HG02588 (cell line): ENCODE data around the gene FILIP1L.
"Not testable (repeated sequence)": the region's sequence is repeated elsewhere in the genome, so short reads cannot be mapped to it uniquely, and the experiment has no call there.

Experiments
- ATAC-seq: cut with Tn5 transposase; IDR thresholded peaks from one replicate; pipeline ENCODE4 v1.9.1; 2021; ENCODE audit warnings: mild to moderate bottlenecking, moderate library complexity; ENCODE audit not compliant: unreplicated experiment

FILIP1L gene

DNA sequence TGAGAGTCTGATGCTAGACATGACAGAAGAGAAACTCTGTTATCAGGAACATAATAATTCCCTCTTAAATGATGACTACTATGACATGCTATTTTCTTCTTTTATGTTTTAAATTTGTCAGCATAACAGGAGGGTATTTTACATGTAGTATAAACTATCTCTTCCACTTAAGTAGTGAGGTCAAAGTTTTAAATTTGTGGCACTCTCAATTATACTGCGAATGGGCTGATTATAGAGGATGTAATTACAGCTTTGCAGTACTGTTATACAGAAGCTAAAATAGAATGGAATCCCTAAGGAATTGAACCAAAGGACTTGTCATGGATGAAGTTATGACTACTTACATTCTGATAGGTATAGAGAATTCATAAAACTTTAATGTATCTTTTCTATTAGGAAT is 262.3 kb downstream of the FILIP1L start:
- no peak for ATAC-seq

DNA sequence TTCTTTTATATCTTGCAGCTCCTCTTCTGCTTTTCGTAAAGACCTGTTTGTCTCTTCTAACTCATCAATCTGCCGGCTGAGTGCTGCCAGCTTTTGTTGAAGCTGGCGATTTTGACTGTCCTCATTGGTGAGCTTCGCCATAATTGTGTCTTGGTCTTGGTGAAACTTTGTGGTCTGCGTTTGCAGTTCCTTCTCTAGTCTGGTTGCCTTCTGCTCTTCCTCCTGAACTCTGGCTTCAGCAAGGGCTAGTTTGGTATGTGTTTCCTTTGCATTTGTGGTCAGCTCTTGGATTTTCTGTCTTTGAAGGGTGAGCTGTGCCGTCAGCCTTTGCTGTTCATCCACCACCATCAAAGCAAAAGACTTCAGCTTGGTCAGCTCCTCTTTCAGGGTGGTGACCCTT is 263.7 kb downstream of the FILIP1L start:
- no peak for ATAC-seq

- no peak for ATAC-seq
Measured at GRCh38 chr3:99848433-99848832, 265.9 kb downstream of the FILIP1L start.

DNA sequence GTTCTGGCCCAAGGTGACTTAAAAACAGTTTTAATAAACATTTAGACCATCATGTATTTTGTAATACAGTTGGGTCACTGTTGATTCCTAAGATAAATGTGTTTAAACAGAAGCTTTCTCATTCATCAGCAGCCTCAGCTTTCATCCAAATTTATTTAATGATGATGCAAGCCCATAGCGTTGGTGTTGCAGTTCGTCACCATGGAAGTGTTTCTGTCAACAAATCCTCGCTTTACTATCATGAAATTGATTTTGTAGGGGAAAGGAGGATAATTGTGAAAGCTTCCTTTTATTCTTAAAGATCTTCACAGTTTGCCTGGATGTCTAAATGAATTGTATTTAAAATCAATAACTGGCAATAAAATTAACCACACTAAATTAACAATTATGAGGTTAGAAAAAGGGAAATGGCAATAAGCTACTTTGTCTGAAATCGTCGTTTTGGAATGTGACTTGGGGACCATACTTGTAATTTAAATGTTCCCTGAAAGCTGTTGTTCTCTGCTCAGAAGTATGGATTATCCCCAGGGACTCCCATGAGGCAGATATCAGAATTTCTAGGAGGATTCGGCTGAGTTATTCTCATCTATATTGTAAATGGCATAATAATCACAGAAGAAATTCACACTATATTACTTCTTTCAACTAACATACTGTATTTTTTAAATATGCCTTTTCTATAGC is 267.7 kb downstream of the FILIP1L start:
- no peak for ATAC-seq

DNA sequence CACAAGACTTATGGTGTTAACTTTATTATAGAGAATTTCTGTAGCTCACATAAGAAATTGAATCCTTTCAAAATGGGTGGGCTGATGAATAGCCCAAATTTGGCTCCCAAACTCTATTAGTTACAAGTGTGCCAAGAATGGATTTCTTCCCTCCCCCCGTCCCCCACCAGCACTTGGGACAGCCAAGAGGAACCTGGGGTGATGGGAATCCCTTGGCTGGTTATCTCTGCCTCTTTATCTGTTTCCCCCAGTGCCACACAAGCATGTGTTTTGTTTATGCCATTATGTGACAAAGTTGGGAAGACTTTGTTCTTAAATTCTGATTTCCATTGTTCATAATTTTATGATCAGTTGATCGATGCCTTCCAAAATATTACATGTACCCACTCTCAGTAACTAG is 268.3 kb downstream of the FILIP1L start:
- ATAC-seq = no peak

DNA sequence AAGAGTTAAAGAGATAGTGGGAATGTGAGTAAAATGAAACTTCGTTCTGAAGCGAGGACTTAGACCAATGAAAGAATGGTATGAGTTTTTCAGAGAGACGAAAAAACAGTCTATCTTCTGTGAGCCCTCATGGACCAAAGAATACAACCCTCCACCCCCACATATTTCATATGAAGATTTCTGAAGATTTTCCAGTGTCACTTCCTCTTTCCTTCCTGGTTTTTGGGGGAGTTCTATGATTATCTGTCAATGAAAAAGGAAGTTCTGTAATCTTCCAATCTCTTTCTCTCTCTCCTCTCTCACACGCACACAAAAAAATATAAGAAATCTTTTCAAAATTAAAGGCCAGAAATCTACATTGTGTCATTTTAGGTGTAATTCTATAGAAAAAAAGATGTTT is 269.0 kb downstream of the FILIP1L start:
- no peak for ATAC-seq

- ATAC-seq = no peak
Measured at GRCh38 chr3:99843590-99844258, 270.6 kb downstream of the FILIP1L start.

- no peak for ATAC-seq
Measured at GRCh38 chr3:99842826-99843589, 271.3 kb downstream of the FILIP1L start.

- not testable (repeated sequence) for ATAC-seq
Measured at GRCh38 chr3:99841949-99842348, 272.4 kb downstream of the FILIP1L start.

GRCh38 chr3:99839613-99840012 is 274.7 kb downstream of the FILIP1L start:
- ATAC-seq = no peak

DNA sequence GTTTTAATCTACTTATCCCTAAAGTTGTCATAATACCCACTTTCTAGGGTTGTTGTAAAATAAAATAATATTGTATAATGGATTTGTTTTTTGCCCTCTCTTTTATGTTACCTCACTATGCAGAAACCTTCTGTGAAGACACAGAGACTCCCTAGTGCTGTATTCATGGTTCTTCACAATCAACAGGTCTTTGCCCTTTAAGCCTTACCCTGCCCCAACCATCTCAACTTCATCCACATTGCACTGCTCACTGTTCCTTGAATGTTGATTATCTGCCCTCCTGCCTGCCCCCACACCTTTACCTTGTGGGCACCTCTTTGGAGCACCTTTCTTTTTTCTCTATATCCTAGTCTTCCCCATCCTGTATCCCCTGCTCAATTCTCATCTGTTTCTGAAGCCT is 275.5 kb downstream of the FILIP1L start:
- ATAC-seq = no peak

DNA sequence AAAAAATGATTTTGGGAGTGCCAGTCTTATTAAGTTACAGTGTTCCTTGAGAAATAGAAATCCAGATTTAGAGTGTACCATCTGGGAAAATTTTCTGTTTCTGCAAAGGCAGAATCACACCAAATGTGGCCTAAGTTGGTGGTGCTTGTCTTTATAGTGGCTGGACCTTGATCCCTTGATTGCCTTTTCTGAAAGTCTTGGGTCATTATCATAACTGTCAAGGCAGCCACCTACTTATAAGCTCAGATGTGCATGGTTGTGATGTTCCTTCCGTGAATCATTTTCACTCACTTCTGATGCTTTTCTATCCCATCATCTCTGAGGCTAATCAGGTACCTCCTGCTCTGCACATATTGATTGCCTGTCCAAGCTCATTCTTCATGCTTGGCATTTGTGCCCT is 276.6 kb downstream of the FILIP1L start:
- ATAC-seq = no peak

- ATAC-seq = no peak
Measured at GRCh38 chr3:99836681-99837080, 277.6 kb downstream of the FILIP1L start.

DNA sequence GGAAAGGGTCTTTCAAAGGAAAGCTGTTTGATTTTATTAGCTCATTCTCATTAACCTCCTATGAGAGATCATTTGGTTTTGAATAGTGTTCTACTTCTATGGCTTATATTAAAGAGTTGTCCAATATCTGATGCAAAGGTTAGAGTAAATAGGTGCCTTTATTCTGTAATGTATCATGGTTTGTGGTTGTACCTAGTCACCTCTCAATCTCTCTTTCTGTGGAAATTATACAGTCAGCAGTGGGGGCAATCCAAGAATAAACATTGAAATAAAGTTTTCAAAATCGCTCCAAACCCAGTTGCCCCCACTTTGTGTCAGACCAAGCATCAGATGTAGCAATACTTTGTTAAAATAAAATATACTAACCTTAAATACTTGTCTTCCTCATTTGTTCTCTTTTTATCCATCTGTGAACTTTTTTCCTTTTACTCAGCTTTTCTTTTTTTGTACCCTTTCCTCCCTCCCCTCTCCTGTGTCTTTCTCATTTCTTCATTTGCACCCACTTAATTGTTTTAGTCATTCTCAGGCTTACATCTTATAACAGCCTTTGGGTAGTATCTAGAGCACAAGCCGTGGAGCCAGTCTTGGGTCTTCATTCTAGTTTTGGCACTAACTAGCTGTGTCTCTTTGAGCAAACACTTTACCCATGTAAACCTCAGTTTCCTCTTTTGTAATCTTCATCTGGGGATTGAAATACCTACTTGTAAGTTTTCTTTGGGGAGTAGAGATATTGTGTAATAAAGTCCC is 279.9 kb downstream of the FILIP1L start:
- ATAC-seq = no peak

GRCh38 chr3:99833617-99834205 is 280.6 kb downstream of the FILIP1L start:
- ATAC-seq = no peak

DNA sequence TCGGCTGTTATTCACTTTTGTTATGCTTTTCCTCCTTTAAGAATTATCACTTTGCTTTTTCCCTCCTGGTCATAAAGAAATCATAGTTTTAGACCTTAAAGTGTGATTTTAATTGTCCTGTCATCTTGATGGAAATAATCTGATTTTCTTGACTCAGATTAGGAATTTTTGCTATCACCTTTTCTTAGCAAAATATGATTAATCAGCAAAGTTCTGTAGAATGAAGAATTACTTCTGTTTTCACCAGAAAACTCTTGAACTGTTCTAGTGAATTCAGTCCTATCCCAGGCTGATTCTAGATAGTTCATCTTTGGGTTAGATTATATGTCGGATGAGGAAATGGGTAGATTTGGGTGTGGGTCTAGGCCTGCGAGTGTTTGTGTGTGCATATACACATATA is 284.5 kb downstream of the FILIP1L start:
- no peak for ATAC-seq

DNA sequence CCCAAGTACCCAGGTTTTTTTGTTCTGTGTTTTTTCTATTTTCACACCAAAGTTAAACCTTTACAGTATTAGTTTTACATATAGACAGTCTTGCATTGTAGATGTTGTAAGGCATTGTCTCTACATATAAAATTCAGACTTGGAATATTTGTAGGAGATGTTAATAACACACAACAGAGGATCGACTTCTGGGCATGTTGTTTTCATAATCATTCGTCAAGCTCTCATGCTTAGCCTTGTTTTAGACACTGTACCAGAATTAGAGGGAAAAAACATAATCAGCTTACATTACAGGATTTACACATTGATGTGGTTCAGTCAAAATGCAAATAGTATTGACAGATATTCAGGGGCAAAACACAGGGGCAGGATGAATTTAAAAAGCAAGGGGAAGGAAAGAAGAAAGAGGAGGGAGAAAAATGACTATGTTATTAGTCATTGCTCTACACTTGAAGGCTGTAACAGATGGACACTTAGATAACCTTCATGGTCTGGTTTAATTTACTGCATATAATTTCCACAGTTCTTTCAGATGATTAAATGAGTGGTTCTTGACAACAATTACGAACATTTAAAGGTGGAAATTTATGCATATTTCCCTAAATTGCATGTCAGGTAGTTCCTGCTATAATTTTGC is 289.2 kb downstream of the FILIP1L start:
- no peak for ATAC-seq

DNA sequence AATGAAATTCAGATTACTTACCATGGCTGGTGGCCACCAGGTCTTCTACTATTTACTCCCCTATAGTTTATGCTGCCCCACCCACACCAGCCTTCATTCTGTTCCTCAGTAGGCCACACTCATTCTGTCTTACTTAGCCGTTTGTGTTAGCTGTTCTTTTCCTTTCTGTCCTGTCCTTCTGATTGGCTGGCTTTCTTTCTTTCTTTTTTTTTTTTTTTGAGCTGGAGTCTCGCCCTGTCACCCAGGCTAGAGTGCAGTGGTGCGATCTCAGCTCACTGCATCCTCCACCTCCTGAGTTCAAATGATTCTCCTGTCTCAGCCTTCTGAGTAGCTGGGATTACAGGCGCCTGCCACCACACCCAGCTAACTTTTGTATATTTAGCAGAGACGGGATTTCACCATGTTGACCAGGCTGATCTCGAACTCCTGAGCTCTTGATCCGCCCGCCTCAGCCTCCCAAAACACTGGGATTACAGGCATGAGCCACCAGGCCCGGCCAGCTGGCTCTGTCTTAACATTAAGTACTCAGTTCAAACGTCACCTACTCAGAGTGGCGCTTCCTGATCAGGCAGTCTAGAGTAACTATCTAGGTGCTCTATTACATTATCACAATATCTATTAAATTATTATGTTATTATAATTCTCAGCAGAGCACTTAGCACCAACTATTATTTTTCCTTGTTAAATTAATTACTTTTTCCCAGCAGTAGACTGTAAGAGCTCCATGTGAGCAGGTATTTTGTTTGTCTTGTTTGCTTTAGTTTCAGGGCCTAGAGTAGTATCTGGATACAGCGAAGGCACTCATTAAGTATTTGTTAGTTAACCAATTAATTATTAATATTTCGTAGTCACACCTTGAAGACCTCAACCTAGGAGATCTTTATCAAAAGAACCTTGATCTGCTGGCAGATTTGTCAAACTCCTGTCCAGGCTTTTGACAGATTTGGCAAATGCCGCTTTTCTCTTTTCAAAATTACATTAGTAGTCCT is 290.3 kb downstream of the FILIP1L start:
- no peak for ATAC-seq

DNA sequence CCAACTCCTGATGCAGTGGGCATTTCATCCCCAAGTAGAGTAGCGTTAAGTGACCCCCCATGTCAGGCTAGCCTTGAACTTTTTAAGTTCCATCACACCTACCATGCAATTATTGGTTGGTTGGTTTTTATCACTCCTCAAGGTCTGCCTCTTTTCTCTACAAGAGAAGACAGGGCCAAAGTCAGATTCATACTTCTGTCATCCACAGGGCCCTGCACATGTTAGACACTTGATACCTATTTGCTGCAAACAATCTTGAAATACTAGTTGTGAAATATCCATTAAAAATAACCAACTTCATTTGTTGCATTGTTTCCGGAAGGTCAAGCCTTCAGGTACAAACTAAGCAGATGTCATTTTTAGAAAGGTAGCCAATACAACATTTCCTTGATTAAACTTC is 295.5 kb downstream of the FILIP1L start:
- ATAC-seq = no peak
